Mesendoderm (in vitro differentiated cells): ENCODE data around the gene NKX2-2.

ENCODE experiments used
- DNase-seq: peaks from one replicate; pipeline ENCODE4 v3.0.0; 2013
- H2AK5ac ChIP-seq: 2 replicates; pipeline ENCODE4 v1.6.1; 2013; ENCODE audit warnings: low read length, inconsistent platforms
- H2BK120ac ChIP-seq: 2 replicates; pipeline ENCODE4 v1.6.1; 2013; ENCODE audit warnings: low read depth, mild to moderate bottlenecking, low read length, moderate library complexity, mixed read lengths
- H2BK15ac ChIP-seq: replicated peaks from 2 replicates; pipeline ENCODE4 v1.6.1; 2013; ENCODE audit warnings: low read depth, mild to moderate bottlenecking, moderate library complexity
- H2BK5ac ChIP-seq: 2 replicates; pipeline ENCODE4 v1.6.1; 2013; ENCODE audit warnings: low read length, inconsistent platforms
- H3K18ac ChIP-seq: 2 replicates; pipeline ENCODE4 v1.6.1; 2013; ENCODE audit warnings: mild to moderate bottlenecking, low read length, mixed read lengths
- H3K23ac ChIP-seq: one replicate; pipeline ENCODE4 v1.6.1; 2013; ENCODE audit warnings: low read length
- H3K27ac ChIP-seq: 2 replicates; pipeline ENCODE4 v1.5.1; 2013; ENCODE audit warnings: low read depth, mild to moderate bottlenecking, inconsistent platforms, low read length, moderate library complexity
- H3K27me3 ChIP-seq: 2 replicates; pipeline ENCODE4 v1.6.1; 2013; ENCODE audit warnings: low read length, control low read depth, mild to moderate bottlenecking, inconsistent platforms; ENCODE audit not compliant: insufficient read depth, poor library complexity
- H3K36me3 ChIP-seq: 2 replicates; pipeline ENCODE4 v1.6.1; 2013; ENCODE audit warnings: low read length, inconsistent platforms; ENCODE audit not compliant: control insufficient read depth, insufficient read depth
- H3K4ac ChIP-seq: one replicate; pipeline ENCODE4 v1.6.1; 2013; ENCODE audit warnings: low read depth, mild to moderate bottlenecking, low read length, moderate library complexity
- H3K4me1 ChIP-seq: 2 replicates; pipeline ENCODE4 v1.6.1; 2013; ENCODE audit warnings: low read depth, low read length, inconsistent platforms; ENCODE audit not compliant: control insufficient read depth
- H3K4me2 ChIP-seq: 2 replicates; pipeline ENCODE4 v1.6.1; 2013; ENCODE audit warnings: low read length
- H3K4me3 ChIP-seq: 2 replicates; pipeline ENCODE4 v1.5.1; 2013; ENCODE audit warnings: mild to moderate bottlenecking, low read length
- H3K56ac ChIP-seq: one replicate; pipeline ENCODE4 v1.6.1; 2013; ENCODE audit warnings: low read length
- H3K79me1 ChIP-seq: 2 replicates; pipeline ENCODE4 v1.6.1; 2013; ENCODE audit warnings: low read length, inconsistent platforms
- H3K79me2 ChIP-seq: 2 replicates; pipeline ENCODE4 v1.6.1; 2013; ENCODE audit warnings: mild to moderate bottlenecking, low read length; ENCODE audit not compliant: control insufficient read depth, insufficient read depth
- H3K9ac ChIP-seq: 2 replicates; pipeline ENCODE4 v1.6.1; 2013; ENCODE audit warnings: low read length, inconsistent platforms
- H4K5ac ChIP-seq: one replicate; pipeline ENCODE4 v1.6.1; 2013; ENCODE audit warnings: low read length
- H4K8ac ChIP-seq: one replicate; pipeline ENCODE4 v1.6.1; 2013; ENCODE audit warnings: low read depth, mild to moderate bottlenecking, control low read depth, low read length, moderate library complexity
- WGBS: extraction: QIAGEN DNeasy Blood & Tissue Kit; methylation state at CpG from one replicate; pipeline ENCODE4 v1.1.7; 2013; ENCODE audit warnings: low lambda C conversion rate, missing lambda C conversion rate; ENCODE audit not compliant: insufficient coverage; ENCODE audit errors: extremely low coverage; 5-methylcytosine and 5-hydroxymethylcytosine counted together

The NKX2-2 gene

GRCh38 chr20:21527908-21528307 lies 14.0 kb upstream of the NKX2-2 start:
- no peaks in the 10 kb centered on the region for H3K4me1 ChIP-seq
- no peak overlapping the region for H3K9ac ChIP-seq
- H3K56ac ChIP-seq = no peak overlapping the region
- no peak overlapping the region for H2BK120ac ChIP-seq
- no peak overlapping the region for H4K8ac ChIP-seq
- no peaks in the 10 kb centered on the region for H3K79me2 ChIP-seq
- no peak overlapping the region for H4K5ac ChIP-seq
- H3K27me3 ChIP-seq = peaks cover 30% of the 10 kb centered on the region
- H2AK5ac ChIP-seq = no peak overlapping the region
- H3K4me3 ChIP-seq = no peak overlapping the region
- no peaks in the 10 kb centered on the region for H3K36me3 ChIP-seq
- no peak overlapping the region for H3K4ac ChIP-seq
- no peak for DNase-seq
- no peak overlapping the region for H2BK5ac ChIP-seq
- no peak overlapping the region for H3K18ac ChIP-seq
- H3K4me2 ChIP-seq = no peak overlapping the region
- WGBS = no CpG with 5 or more reads among the region's 5 CpGs
- H3K23ac ChIP-seq = no peak overlapping the region
- no peaks in the 10 kb centered on the region for H3K79me1 ChIP-seq
- no peak overlapping the region for H3K27ac ChIP-seq
- no peak overlapping the region for H2BK15ac ChIP-seq

- Histone ChIP-seq H3K27me3 (peaks cover 41% of the 10 kb centered on the region), H3K4me1 (no peaks in the 10 kb centered on the region), H2BK5ac (no peak overlapping the region), H3K9ac (no peak overlapping the region), H2AK5ac (no peak overlapping the region), H3K4me2 (no peak overlapping the region), H3K23ac (no peak overlapping the region), H3K27ac (no peak overlapping the region), H3K18ac (no peak overlapping the region), H3K79me1 (no peaks in the 10 kb centered on the region), H4K8ac (no peak overlapping the region), H3K4me3 (no peak overlapping the region), H4K5ac (no peak overlapping the region), H3K79me2 (no peaks in the 10 kb centered on the region), H3K56ac (no peak overlapping the region), H3K4ac (no peak overlapping the region), H3K36me3 (no peaks in the 10 kb centered on the region), H2BK15ac (no peak overlapping the region), H2BK120ac (no peak overlapping the region)
- no peak for DNase-seq
Observed at GRCh38 chr20:21526776-21527175, 12.9 kb upstream of the NKX2-2 start.

- Histone ChIP-seq H3K27ac (no peak overlapping the region), H3K79me1 (no peaks in the 10 kb centered on the region), H3K23ac (no peak overlapping the region), H3K9ac (no peak overlapping the region), H3K4me1 (no peaks in the 10 kb centered on the region), H3K36me3 (no peaks in the 10 kb centered on the region), H3K27me3 (peaks cover 67% of the 10 kb centered on the region), H2AK5ac (no peak overlapping the region), H3K79me2 (no peaks in the 10 kb centered on the region), H3K4me3 (no peak overlapping the region), H2BK15ac (no peak overlapping the region), H3K4ac (no peak overlapping the region), H4K8ac (no peak overlapping the region), H2BK120ac (no peak overlapping the region), H3K56ac (no peak overlapping the region), H2BK5ac (no peak overlapping the region), H3K18ac (no peak overlapping the region), H3K4me2 (no peak overlapping the region), H4K5ac (no peak overlapping the region)
- no CpG with 5 or more reads among the region's 2 CpGs for WGBS
- DNase-seq = no peak
Observed at GRCh38 chr20:21523895-21524294, 10.0 kb upstream of the NKX2-2 start.

DNA sequence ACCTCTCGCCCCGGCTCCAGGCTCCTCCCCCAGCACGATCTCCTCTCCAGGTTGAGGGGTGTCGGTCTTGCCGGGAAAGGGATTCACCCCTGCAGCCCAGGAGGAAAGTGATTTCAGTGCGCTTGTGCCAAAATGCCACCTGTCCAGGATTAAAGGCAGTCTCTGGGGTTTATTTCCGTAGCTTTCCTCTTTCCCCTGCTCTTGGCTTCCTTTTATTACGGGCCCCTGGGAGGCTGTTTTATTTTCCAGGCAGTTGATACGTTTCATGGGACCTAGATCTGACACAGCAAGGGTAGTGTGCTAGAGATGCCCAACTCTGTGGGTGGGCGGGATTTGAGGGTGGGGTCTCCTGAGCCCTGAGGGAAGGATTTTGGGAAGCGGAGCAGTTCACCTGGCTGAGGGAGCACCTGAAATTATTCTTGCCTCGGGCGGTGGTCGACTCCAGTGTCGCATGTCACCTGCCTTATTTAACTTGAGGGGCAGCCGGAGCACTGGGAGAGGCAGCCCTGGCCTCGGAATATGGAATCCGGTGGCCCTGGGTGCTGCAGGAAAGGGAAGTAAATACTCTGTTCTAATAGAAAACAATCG lies 9.5 kb upstream of the NKX2-2 start:
- no peak overlapping the region for H3K27ac ChIP-seq
- H3K4me1 ChIP-seq = no peaks in the 10 kb centered on the region
- no peak overlapping the region for H2BK120ac ChIP-seq
- H2BK5ac ChIP-seq = no peak overlapping the region
- peaks cover 70% of the 10 kb centered on the region for H3K27me3 ChIP-seq
- H3K79me1 ChIP-seq = no peaks in the 10 kb centered on the region
- H3K4me3 ChIP-seq = no peak overlapping the region
- H2AK5ac ChIP-seq = no peak overlapping the region
- no peak overlapping the region for H3K4me2 ChIP-seq
- no CpG with 5 or more reads among the region's 19 CpGs for WGBS
- H3K18ac ChIP-seq = no peak overlapping the region
- no peak overlapping the region for H3K9ac ChIP-seq
- H3K56ac ChIP-seq = no peak overlapping the region
- no peak for DNase-seq
- no peak overlapping the region for H3K23ac ChIP-seq
- H3K79me2 ChIP-seq = no peaks in the 10 kb centered on the region
- no peak overlapping the region for H2BK15ac ChIP-seq
- H3K36me3 ChIP-seq = no peaks in the 10 kb centered on the region
- no peak overlapping the region for H3K4ac ChIP-seq
- no peak overlapping the region for H4K5ac ChIP-seq
- H4K8ac ChIP-seq = no peak overlapping the region

GRCh38 chr20:21522481-21523280 lies 8.8 kb upstream of the NKX2-2 start:
- H2BK120ac ChIP-seq = no peak overlapping the region
- H3K56ac ChIP-seq = peak overlapping the region; percentile 46
- no peak overlapping the region for H2AK5ac ChIP-seq
- peaks cover 77% of the 10 kb centered on the region for H3K27me3 ChIP-seq
- no peak overlapping the region for H4K5ac ChIP-seq
- H3K18ac ChIP-seq = no peak overlapping the region
- peak; percentile 31 for DNase-seq
- no peak overlapping the region for H2BK5ac ChIP-seq
- H3K36me3 ChIP-seq = no peaks in the 10 kb centered on the region
- no peak overlapping the region for H3K4me3 ChIP-seq
- WGBS = no CpG with 5 or more reads among the region's 86 CpGs
- no peaks in the 10 kb centered on the region for H3K4me1 ChIP-seq
- no peaks in the 10 kb centered on the region for H3K79me2 ChIP-seq
- H3K23ac ChIP-seq = no peak overlapping the region
- peak overlapping the region; percentile 48 for H3K4me2 ChIP-seq
- H3K9ac ChIP-seq = no peak overlapping the region
- no peaks in the 10 kb centered on the region for H3K79me1 ChIP-seq
- H3K27ac ChIP-seq = no peak overlapping the region
- no peak overlapping the region for H4K8ac ChIP-seq
- no peak overlapping the region for H3K4ac ChIP-seq
- no peak overlapping the region for H2BK15ac ChIP-seq
